Measurements from ENCODE around the gene ZNF438.

The ZNF438 gene

DNA sequence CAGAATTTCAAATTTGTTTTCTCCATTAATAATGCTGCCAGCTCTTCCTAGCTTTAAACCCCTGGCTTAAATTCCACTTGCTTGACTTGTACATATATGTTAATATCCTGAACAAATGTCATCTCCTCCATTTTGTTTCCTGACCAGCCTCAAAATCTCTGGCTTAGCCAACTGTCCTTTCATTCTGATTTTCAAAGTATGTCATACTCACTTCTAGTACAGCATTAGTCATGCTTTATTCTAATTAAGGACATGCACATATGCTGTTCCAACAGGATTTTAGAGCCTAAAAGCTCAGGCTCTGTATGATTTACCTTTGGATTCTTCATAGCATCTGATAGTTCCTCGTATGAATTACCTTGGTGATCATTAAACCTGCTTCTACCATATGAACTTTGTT, 158.3 kb downstream of the ZNF438 start:
- no peak for DNase-seq

GRCh38 chr10:30870896-30871295, 160.8 kb downstream of the ZNF438 start:
- no peak for DNase-seq

- DNase-seq: no peak
These were observed 162.1 kb downstream of the ZNF438 start for GRCh38 chr10:30869566-30869965.

GRCh38 chr10:30868611-30869010, 163.1 kb downstream of the ZNF438 start:
- no peak for DNase-seq

GRCh38 chr10:30866896-30867295, 164.8 kb downstream of the ZNF438 start:
- no peak for DNase-seq

GRCh38 chr10:30865141-30865926, 166.3 kb downstream of the ZNF438 start:
- DNase-seq: no peak

GRCh38 chr10:30863516-30864210, 168.0 kb downstream of the ZNF438 start:
- DNase-seq: no peak

- no peak for DNase-seq
These were observed 169.2 kb downstream of the ZNF438 start for GRCh38 chr10:30862486-30862885.

GRCh38 chr10:30861976-30862375, 169.7 kb downstream of the ZNF438 start:
- DNase-seq: no peak

- DNase-seq: no peak
These were observed 170.4 kb downstream of the ZNF438 start for GRCh38 chr10:30861221-30861620.

DNA sequence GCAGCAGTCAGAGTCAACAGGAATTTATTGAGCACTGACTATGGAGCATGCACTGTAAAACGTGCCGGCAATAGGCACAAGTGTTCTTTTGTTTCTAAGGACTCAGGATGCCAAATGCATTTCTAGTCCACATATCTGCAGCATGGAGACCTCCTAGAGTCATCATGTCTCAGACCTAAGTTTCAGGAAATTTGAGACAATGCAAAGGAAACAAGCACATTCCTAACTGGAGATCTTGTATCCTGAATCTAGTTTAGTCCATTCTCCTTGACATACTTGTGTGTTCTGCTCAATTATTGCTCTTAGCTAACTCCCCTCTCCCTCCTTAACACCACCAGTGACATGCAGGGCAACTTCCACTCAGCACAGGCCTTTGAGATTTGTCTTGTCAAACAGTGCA, 173.2 kb downstream of the ZNF438 start:
- DNase-seq: no peak

- DNase-seq: no peak
These were observed 173.9 kb downstream of the ZNF438 start for GRCh38 chr10:30857803-30858202.

DNA sequence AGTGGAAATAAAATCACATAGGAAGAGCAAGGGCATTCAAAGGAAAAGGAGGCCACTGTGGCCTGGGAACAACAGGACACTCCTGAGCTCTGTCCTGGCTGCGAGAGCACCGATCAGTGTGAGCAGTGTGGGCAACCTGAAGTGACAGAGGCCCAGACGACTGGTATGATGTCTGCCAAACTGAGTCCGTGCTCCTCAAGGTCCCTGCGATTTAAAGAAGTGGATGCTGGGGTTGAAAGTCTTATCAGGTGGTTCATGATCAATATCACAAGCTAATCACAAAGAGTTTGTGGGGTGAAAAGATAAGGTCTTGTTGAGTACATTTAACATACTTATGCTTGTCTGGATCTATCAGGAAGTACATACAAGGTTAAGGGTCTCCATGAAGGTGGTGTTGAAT, 176.5 kb downstream of the ZNF438 start:
- no peak for DNase-seq

DNA sequence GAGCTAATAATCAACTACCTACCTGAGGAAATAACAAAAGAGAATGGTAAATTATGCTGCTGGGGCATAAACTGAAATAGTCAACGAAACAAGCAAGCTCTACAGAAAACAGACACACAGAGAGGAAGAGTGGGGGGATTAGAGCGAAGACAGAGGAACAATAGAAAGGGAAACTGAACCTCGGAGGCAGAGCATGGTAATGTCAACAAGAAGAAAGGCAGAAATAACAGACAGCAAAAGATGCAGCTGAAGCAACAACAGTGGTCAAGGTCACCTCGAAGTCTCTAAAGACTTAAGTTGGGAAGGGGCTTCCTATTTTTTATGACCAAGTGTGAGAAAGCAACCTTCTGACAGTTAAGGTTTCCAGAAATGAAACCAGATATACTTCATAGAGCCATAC, 177.0 kb downstream of the ZNF438 start:
- DNase-seq: no peak

GRCh38 chr10:30853066-30853465, 178.6 kb downstream of the ZNF438 start:
- DNase-seq: no peak

DNA sequence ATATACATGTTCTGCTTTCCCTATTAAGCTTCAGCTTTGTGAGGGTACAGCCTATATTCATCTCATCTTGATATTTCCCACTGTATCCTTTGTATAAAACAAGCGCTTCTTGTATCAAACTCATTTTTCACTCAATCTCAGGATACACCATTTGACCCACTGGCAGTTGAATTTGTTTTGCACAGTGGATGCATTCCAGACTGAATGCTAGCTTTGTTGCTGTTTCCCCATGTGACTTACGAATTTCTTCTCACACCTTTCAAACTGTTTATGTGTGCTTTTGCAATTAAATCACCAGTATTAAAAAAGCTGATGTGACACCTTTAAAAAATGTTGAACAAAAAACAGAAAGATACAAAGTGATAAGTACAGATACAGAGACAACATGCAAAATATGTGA, 180.9 kb downstream of the ZNF438 start:
- no peak for DNase-seq

- DNase-seq: no peak
These were observed 182.2 kb downstream of the ZNF438 start for GRCh38 chr10:30849231-30850035.

GRCh38 chr10:30848396-30849032, 183.2 kb downstream of the ZNF438 start:
- no peak for DNase-seq

DNA sequence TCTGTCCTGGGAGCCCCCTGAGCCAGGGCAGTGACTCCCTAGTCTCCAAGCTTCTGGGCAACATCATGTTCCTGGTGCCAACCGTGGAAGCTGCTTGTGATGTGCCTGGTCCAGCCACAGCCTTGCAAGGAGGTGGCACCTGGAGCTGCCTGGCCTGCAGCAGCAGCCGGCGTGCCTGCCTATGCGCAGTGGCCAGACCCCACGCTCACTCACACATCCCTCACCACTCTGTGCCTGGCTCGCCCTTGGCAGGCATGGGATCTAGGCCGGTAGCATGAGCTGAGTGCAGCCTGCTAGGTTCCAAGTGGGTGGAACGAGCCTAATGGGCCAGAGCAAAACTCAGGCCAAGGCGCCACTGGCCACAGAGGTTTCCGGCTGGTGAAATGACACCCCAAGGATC, 184.0 kb downstream of the ZNF438 start:
- DNase-seq: no peak

DNA sequence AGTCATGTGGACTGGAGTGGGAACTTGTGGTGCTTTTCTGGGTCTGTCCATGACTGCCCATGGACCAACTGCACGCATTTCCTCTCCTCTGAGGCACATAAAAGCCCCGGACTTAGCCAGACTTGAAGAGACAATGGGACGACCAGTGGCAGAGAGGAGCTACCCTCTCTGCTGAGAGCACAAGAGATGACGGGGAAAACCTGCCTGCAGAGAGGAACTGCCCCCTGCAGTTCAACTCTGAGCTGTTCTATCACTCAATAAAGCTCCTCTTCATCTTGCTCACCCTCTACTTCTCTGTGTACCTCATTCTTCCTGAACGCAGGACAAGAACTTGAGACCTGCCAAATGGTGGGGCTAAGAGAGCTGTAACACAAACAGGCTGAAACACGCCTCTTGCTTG, 184.5 kb downstream of the ZNF438 start:
- no peak for DNase-seq

DNA sequence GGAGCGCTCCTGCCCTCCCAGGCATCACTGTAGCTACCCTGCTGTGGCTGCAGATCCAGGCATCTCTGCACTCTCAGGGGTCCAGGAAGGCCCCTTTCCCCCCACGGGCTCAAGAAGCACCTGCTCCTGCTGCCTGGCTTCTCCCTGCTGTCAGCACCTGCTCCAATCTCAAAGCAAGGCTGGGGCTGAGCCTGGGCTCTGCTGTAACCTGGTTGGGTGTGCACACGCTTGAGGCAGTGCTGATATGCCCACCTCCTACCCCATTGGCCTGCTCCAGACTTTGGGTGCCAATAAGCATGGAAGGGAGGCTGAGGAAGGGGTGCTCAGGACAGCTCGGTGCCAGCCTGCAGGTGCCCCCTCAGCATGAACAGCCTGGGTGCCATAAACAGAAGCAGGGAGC, 185.0 kb downstream of the ZNF438 start:
- DNase-seq: no peak

GRCh38 chr10:30842894-30843293, 188.8 kb downstream of the ZNF438 start:
- DNase-seq: no peak

- no peak for DNase-seq
These were observed 189.5 kb downstream of the ZNF438 start for GRCh38 chr10:30842185-30842584.
